Natural killer cell (primary cell): ENCODE data around the gene RERE. TPM values are rescaled to one million over a fixed set of nuclear protein-coding genes. Genes with fewer than 3 reads are reported as not detected.

Experiments used
- ATAC-seq, 3 donors: fragments of 150-1000 bp in 2 of 3; fragments of 200-7000 bp in 1 of 3; cut with Tn5 transposase; 1 replicate in 1 of 3; 2 replicates in 2 of 3; pipeline ENCODE4 v1.10.0; 2021; ENCODE audit warnings: mild to moderate bottlenecking in 2 of 3, moderate library complexity in 2 of 3
- DNase-seq, 2 donors: peaks; one replicate each; pipeline versions ENCODE4 v3.0.0 to v3.0.0-alpha.2; 2013 to 2021; ENCODE audit warnings: mixed read lengths in 1 of 2
- H3K27ac ChIP-seq: one replicate; pipeline ENCODE4 v1.5.1; 2013; ENCODE audit warnings: mild to moderate bottlenecking, low read length
- H3K27me3 ChIP-seq: one replicate; pipeline ENCODE4 v1.6.1; 2013; ENCODE audit warnings: low read length; ENCODE audit not compliant: control insufficient read depth, insufficient read depth
- H3K36me3 ChIP-seq: one replicate; pipeline ENCODE4 v1.6.1; 2013; ENCODE audit warnings: low read length; ENCODE audit not compliant: control insufficient read depth, insufficient read depth
- H3K4me1 ChIP-seq: one replicate; pipeline ENCODE4 v1.6.1; 2013; ENCODE audit warnings: low read length; ENCODE audit not compliant: control insufficient read depth, insufficient read depth
- H3K4me3 ChIP-seq: one replicate; pipeline ENCODE4 v1.5.1; 2013; ENCODE audit warnings: low read length
- H3K9me3 ChIP-seq: one replicate; pipeline ENCODE4 v1.6.1; 2013; ENCODE audit warnings: low read length; ENCODE audit not compliant: control insufficient read depth, insufficient read depth
- H3K27ac Mint-ChIP-seq, 2 donors: one replicate each; pipeline ENCODE4 v1.8.0; 2022; ENCODE audit warnings: mild to moderate bottlenecking in 2 of 2, mixed read lengths in 2 of 2, moderate library complexity in 1 of 2
- H3K27me3 Mint-ChIP-seq, 2 donors: one replicate each; pipeline ENCODE4 v1.8.0; 2022; ENCODE audit warnings: low read depth in 2 of 2, mixed read lengths in 2 of 2
- H3K36me3 Mint-ChIP-seq: one replicate; pipeline ENCODE4 v1.8.0; 2022; ENCODE audit warnings: mixed read lengths
- H3K4me1 Mint-ChIP-seq, 2 donors: one replicate each; pipeline ENCODE4 v1.8.0; 2022; ENCODE audit warnings: mixed read lengths in 2 of 2
- H3K4me3 Mint-ChIP-seq: one replicate; pipeline ENCODE4 v1.8.0; 2022; ENCODE audit warnings: mild to moderate bottlenecking, moderate library complexity, mixed read lengths
- H3K9me3 Mint-ChIP-seq, 2 donors: one replicate each; pipeline ENCODE4 v1.8.0; 2022; ENCODE audit warnings: mixed read lengths in 2 of 2
- WGBS: methylation state at CpG from one replicate; pipeline ENCODE4 v1.1.7; 2013; ENCODE audit warnings: missing lambda C conversion rate; ENCODE audit not compliant: insufficient coverage; 5-methylcytosine and 5-hydroxymethylcytosine counted together
- intact Hi-C: fragments of 100-400 bp; cut with micrococcal nuclease; formaldehyde crosslinking; loops from one replicate; pipeline ENCODE4 v1.14.2; 2022
- total RNA-seq, 4 donors: library from RNA; stranded (reverse); fragments of 120-200 nt in 1 of 4; gene quantifications; one replicate each; pipeline versions ENCODE4 v1.2.3 to v1.2.4, GENCODE V29; 2013 to 2022
- TF ChIP-seq, protein P1 (sequence below): fragments of 200-600 bp; IDR thresholded peaks from one replicate; pipeline ENCODE4 v1.8.0; 2022; ENCODE audit warnings: antibody characterized with exemption

The RERE gene
- total RNA-seq, 3 donors from 2014 or later (not counting 1 experiment from before 2014, with no cell fraction given), result 67.7 to 76.0 (median 73.0) TPM

DNA sequence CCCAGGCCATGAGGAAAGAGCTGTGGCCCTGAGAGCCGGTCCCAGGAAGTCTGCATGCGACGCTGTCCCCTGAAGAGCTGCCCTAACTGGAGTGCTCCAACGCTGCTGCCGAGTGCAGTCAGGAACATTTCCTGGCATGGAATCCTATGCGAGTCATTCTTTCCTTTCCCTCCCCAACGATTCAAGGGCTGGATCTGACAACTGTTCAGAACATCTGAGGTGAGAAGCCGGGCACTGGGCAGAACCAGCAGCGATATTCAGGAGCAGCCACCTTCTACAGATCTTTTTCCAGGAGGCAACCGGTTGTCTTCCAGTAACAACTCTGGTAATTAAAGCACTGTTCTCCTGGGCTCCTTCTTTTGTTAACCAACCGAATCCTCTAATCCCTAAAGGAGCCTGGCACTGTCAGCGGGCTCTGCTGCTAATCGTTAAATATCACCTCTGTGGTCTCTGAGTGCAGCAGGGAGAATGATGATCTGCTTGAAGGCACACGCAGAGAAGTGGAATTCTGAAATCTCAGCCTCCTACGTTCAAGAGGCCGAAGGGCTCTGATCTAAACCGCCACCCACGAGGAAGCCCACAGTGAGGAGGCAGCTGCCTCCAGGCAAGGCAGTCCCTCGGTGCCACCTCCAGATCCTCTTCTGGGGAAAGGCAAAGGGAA lies 443.7 kb downstream of the RERE start:
- intact Hi-C loops, result no loop called here
- Histone ChIP-seq H3K36me3 (peaks cover 3% of the 10 kb centered on the region), H3K27me3 (no peaks in the 10 kb centered on the region), H3K27ac (no peak overlapping the region), H3K9me3 (no peaks in the 10 kb centered on the region), H3K4me3 (no peak overlapping the region), H3K4me1 (peaks cover 1% of the 10 kb centered on the region)
- Mint-ChIP-seq H3K27ac (no peak overlapping the region), H3K4me3 (no peak overlapping the region), H3K36me3 (no peaks in the 10 kb centered on the region), H3K27me3 (no peaks in the 10 kb centered on the region), H3K4me1 (peaks cover 12 to 46% of the 10 kb centered on the region in 2 donors), H3K9me3 (no peaks in the 10 kb centered on the region)
- DNase-seq (no peak), ATAC-seq (no peak)
- TF ChIP-seq, protein P1, sequence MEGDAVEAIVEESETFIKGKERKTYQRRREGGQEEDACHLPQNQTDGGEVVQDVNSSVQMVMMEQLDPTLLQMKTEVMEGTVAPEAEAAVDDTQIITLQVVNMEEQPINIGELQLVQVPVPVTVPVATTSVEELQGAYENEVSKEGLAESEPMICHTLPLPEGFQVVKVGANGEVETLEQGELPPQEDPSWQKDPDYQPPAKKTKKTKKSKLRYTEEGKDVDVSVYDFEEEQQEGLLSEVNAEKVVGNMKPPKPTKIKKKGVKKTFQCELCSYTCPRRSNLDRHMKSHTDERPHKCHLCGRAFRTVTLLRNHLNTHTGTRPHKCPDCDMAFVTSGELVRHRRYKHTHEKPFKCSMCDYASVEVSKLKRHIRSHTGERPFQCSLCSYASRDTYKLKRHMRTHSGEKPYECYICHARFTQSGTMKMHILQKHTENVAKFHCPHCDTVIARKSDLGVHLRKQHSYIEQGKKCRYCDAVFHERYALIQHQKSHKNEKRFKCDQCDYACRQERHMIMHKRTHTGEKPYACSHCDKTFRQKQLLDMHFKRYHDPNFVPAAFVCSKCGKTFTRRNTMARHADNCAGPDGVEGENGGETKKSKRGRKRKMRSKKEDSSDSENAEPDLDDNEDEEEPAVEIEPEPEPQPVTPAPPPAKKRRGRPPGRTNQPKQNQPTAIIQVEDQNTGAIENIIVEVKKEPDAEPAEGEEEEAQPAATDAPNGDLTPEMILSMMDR, result no peak
- WGBS, result 91% methylated on average over 19 of the region's 19 CpGs

DNA sequence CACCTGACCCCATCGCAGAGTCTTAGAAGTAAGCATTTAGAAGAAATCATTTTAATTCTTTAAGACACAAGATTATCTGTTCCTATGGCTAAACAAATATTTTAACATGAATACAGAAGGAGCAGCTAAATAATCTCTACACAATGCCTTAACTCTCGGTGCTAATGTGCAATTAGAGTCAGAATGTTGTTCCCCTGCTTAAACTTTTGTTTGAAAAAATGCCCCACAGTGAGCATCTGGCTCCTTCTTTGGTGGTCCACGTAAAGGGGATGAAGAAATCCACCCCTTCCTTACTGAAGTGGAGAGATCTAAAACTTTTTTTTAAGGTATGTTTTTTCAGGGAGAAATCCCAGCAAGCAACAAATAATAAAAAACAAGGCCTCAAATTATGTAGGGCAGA lies 444.3 kb downstream of the RERE start:
- Mint-ChIP-seq H3K27ac (no peak overlapping the region), H3K36me3 (no peaks in the 10 kb centered on the region), H3K4me1 (peaks cover 7 to 40% of the 10 kb centered on the region in 2 donors), H3K27me3 (no peaks in the 10 kb centered on the region), H3K9me3 (no peaks in the 10 kb centered on the region), H3K4me3 (no peak overlapping the region)
- Histone ChIP-seq H3K36me3 (peaks cover 3% of the 10 kb centered on the region), H3K27ac (no peak overlapping the region), H3K4me1 (no peaks in the 10 kb centered on the region), H3K27me3 (no peaks in the 10 kb centered on the region), H3K4me3 (no peak overlapping the region), H3K9me3 (no peaks in the 10 kb centered on the region)
- TF ChIP-seq, protein P1, result no peak
- DNase-seq (no peak), ATAC-seq (no peak)
- intact Hi-C loops, result no loop called here
- 100% methylated on average over 1 of the region's 3 CpGs for WGBS

DNA sequence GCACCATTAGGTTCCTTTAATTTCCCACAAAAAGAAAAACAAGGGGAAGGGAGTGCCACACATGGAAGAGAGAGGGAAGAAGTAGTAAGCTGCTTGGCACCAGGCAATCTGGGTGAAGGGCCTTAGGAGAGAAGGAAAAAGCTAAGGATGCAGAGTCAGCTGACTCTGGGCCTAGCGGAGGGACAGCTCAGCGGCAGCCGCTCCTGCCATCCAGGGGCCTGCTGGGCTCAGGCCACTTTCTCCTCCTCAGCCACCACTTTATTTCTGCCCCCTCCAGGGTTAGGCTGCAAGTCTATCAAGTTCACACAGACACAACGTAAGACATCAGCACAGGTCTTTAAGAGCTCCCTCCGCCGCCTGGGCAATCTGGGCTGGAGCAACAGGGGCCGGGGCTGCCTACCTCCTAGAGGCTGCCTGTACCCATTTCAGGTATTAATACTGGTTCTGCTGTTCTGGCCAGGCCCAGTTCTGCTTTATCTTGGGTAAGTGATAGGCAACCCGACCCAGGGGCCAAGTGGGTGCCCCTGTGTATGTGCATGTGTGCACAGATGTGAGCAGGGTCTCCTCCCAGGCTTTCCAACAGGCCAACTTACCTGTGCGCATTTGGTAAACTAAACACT lies 446.0 kb downstream of the RERE start:
- H3K27ac Mint-ChIP-seq, result peak overlapping the region in 1 of 2 donors; percentile 35
- H3K27ac ChIP-seq, result no peak overlapping the region
- no peak overlapping the region for H3K4me3 Mint-ChIP-seq
- intact Hi-C loops, result no loop called here
- peaks cover 3% of the 10 kb centered on the region for H3K36me3 ChIP-seq
- no peaks in the 10 kb centered on the region for H3K36me3 Mint-ChIP-seq
- TF ChIP-seq, protein P1, result no peak
- H3K4me1 Mint-ChIP-seq, result peaks cover 6 to 35% of the 10 kb centered on the region in 2 donors
- H3K9me3 ChIP-seq, result no peaks in the 10 kb centered on the region
- H3K27me3 Mint-ChIP-seq, result no peaks in the 10 kb centered on the region
- no peaks in the 10 kb centered on the region for H3K9me3 Mint-ChIP-seq
- WGBS, result 97% methylated on average over 9 of the region's 9 CpGs
- DNase-seq (no peak), ATAC-seq (no peak)
- no peak overlapping the region for H3K4me3 ChIP-seq
- no peaks in the 10 kb centered on the region for H3K27me3 ChIP-seq
- no peaks in the 10 kb centered on the region for H3K4me1 ChIP-seq
